HepG2 (cell line): Measurements from ENCODE around the gene GDPD4. TPM values are rescaled to one million over a fixed set of nuclear protein-coding genes. Genes with fewer than 3 reads are reported as not detected.

ENCODE experiments used
- ATAC-seq: fragments of 200-7000 bp; cut with Tn5 transposase; 3 replicates; pipeline ENCODE4 v1.9.1; 2020; ENCODE audit warnings: mild to moderate bottlenecking, moderate library complexity
- BruUV-seq: library from RNA; stranded (reverse); fragments of 400-500 nt; replicated peaks from 2 replicates; lab custom pipeline; 2021; lab: Mats Ljungman, UMichigan
- CTCF ChIA-PET: fragments of 300-600 bp; formaldehyde crosslinking; extraction: SDS; loops from one replicate; lab custom pipeline; 2021; ENCODE audit warnings: low total read pairs, inconsistent platforms, low intra/inter-chr PET ratio; lab: Yijun Ruan, JAX
- POLR2A ChIA-PET: fragments of 350-600 bp; sonication (Branson Sonifier 250); formaldehyde crosslinking; loops from one replicate; lab custom pipeline; 2020; ENCODE audit warnings: antibody characterized with exemption, inconsistent platforms; lab: Yijun Ruan, JAX
- DNase-seq: peaks from one replicate; pipeline ENCODE4 v3.0.0-alpha.2; 2015; ENCODE audit warnings: low spot score
- FAIRE-seq: peaks from 3 replicates; lab custom pipeline; 2011; peaks lifted over from hg19 to GRCh38; lab: Jason Lieb, UNC
- H2AFZ ChIP-seq: one replicate; pipeline ENCODE4 v1.6.1; 2011; ENCODE audit warnings: low read length, inconsistent platforms
- H3K27ac ChIP-seq: fragments of 300-600 bp; 3 replicates; pipeline ENCODE4 v1.8.0; 2011; ENCODE audit warnings: mixed run types, mild to moderate bottlenecking, mixed read lengths, low read length, inconsistent platforms; ENCODE audit not compliant: insufficient read depth; ENCODE audit errors: extremely low read length
- H3K27me3 ChIP-seq, 2 experiments: fragments of 200-600 bp in 1 of 2; 2 replicates in 1 of 2; 3 replicates in 1 of 2; pipeline versions ENCODE4 v1.6.0 to v1.8.0; 2011; ENCODE audit warnings: low read length in 2 of 2, mild to moderate bottlenecking in 2 of 2, moderate library complexity in 2 of 2, inconsistent platforms in 1 of 2; ENCODE audit not compliant: insufficient read depth in 2 of 2, control insufficient read depth in 1 of 2
- H3K36me3 ChIP-seq, 2 experiments: fragments of 200-600 bp in 1 of 2; replicated peaks in 1 of 2; 2 replicates in 1 of 2; 3 replicates in 1 of 2; pipeline versions ENCODE4 v1.5.1 to v1.8.0; 2011; ENCODE audit warnings: low read length in 2 of 2, inconsistent platforms in 1 of 2; ENCODE audit not compliant: insufficient read depth in 2 of 2, control insufficient read depth in 1 of 2
- H3K4me1 ChIP-seq: 2 replicates; pipeline ENCODE4 v1.5.1; 2012; ENCODE audit warnings: low read length, inconsistent platforms; ENCODE audit not compliant: insufficient read depth
- H3K4me2 ChIP-seq: 2 replicates; pipeline ENCODE4 v1.6.0; 2011; ENCODE audit warnings: low read depth, low read length, inconsistent platforms
- H3K4me3 ChIP-seq, 3 experiments: fragments of 200-600 bp in 1 of 3; sonication (generic), shearing (Covaris generic) in 1 of 3; replicated peaks in 1 of 3; 2 replicates each; pipeline ENCODE4 v1.5.1; 2011 to 2016; ENCODE audit warnings: low read length in 3 of 3, inconsistent platforms in 2 of 3, low read depth in 2 of 3, mild to moderate bottlenecking in 2 of 3, control low read depth in 1 of 3, mixed read lengths in 1 of 3; ENCODE audit not compliant: insufficient read depth in 1 of 3
- H3K79me2 ChIP-seq: one replicate; pipeline ENCODE4 v1.6.1; 2011; ENCODE audit warnings: low read length, inconsistent platforms; ENCODE audit not compliant: insufficient read depth
- H3K9ac ChIP-seq: 2 replicates; pipeline ENCODE4 v1.6.0; 2011; ENCODE audit warnings: mild to moderate bottlenecking, low read depth, low read length, inconsistent platforms; ENCODE audit not compliant: insufficient read depth
- H3K9me3 ChIP-seq: 2 replicates; pipeline ENCODE4 v1.5.1; 2012; ENCODE audit warnings: mild to moderate bottlenecking, low read length
- H4K20me1 ChIP-seq: 2 replicates; pipeline ENCODE4 v1.6.0; 2011; ENCODE audit warnings: inconsistent platforms, mild to moderate bottlenecking, low read length, moderate library complexity; ENCODE audit not compliant: insufficient read depth
- BHLHE40 ChIP-seq: IDR thresholded peaks from 2 replicates; pipeline ENCODE4 v1.6.1; 2011; ENCODE audit warnings: low read length, improper control_type of control experiment
- KAT2B ChIP-seq: fragments of 150-350 bp; IDR thresholded peaks from 2 replicates; pipeline ENCODE4 v1.6.1; 2014; ENCODE audit warnings: low read depth, low read length, borderline replicate concordance
- MEIS1 ChIP-seq: sonication (generic); formaldehyde crosslinking; IDR thresholded peaks from 2 replicates; pipeline ENCODE4 v1.9.0; 2021; ENCODE audit warnings: mild to moderate bottlenecking, missing genetic modification reagents, moderate library complexity, borderline replicate concordance
- NCOA2 ChIP-seq: sonication (generic); formaldehyde crosslinking; IDR thresholded peaks from 2 replicates; pipeline ENCODE4 v1.8.0; 2022; ENCODE audit warnings: inconsistent platforms
- NCOA5 ChIP-seq: sonication (generic); formaldehyde crosslinking; IDR thresholded peaks from 2 replicates; pipeline ENCODE4 v1.4.0; 2020; ENCODE audit warnings: missing genetic modification reagents
- NPAS2 ChIP-seq: sonication (generic); formaldehyde crosslinking; IDR thresholded peaks from 2 replicates; pipeline ENCODE4 v1.8.0; 2022; ENCODE audit warnings: mild to moderate bottlenecking, missing genetic modification reagents, borderline replicate concordance
- SRSF1 ChIP-seq: fragments of 200-400 bp; formaldehyde crosslinking; optimal IDR thresholded peaks from 2 replicates; pipeline ENCODE3; 2017; ENCODE audit warnings: mild to moderate bottlenecking, low read depth, low read length, moderate library complexity
- SRSF9 ChIP-seq: fragments of 200-400 bp; formaldehyde crosslinking; IDR thresholded peaks from 2 replicates; pipeline ENCODE4 v1.6.1; 2018; ENCODE audit warnings: borderline replicate concordance, mild to moderate bottlenecking, low read depth, low read length; ENCODE audit not compliant: insufficient read depth, poor library complexity, severe bottlenecking
- ZBED4 ChIP-seq: sonication (generic); formaldehyde crosslinking; IDR thresholded peaks from 2 replicates; pipeline ENCODE4 v1.4.0; 2020; ENCODE audit warnings: missing genetic modification reagents, borderline replicate concordance
- ZNF143 ChIP-seq: sonication (generic); formaldehyde crosslinking; IDR thresholded peaks from 2 replicates; pipeline ENCODE4 v1.4.0; 2020; ENCODE audit warnings: missing genetic modification reagents
- ZNF253 ChIP-seq: sonication (generic); formaldehyde crosslinking; IDR thresholded peaks from 2 replicates; pipeline ENCODE4 v1.8.0; 2022; ENCODE audit warnings: mild to moderate bottlenecking, missing genetic modification reagents, borderline replicate concordance
- ZNF512 ChIP-seq: sonication (generic); formaldehyde crosslinking; IDR thresholded peaks from 2 replicates; pipeline ENCODE4 v1.4.0; 2020; ENCODE audit warnings: mild to moderate bottlenecking, missing genetic modification reagents
- ZNF512B ChIP-seq: sonication (generic); formaldehyde crosslinking; IDR thresholded peaks from 2 replicates; pipeline ENCODE4 v1.5.1; 2020; ENCODE audit warnings: missing genetic modification reagents, mild to moderate bottlenecking, borderline replicate concordance
- ZNF530 ChIP-seq: sonication (generic); formaldehyde crosslinking; IDR thresholded peaks from 2 replicates; pipeline ENCODE4 v1.5.0; 2020; ENCODE audit warnings: low read depth, mild to moderate bottlenecking, missing genetic modification reagents
- ZNF678 ChIP-seq: sonication (generic); formaldehyde crosslinking; IDR thresholded peaks from 2 replicates; pipeline ENCODE4 v1.4.0; 2020; ENCODE audit warnings: mild to moderate bottlenecking, missing genetic modification reagents
- WGBS: methylation state at CpG from one replicate; pipeline ENCODE4 v1.1.6; 2017; ENCODE audit warnings: low lambda C conversion rate; 5-methylcytosine and 5-hydroxymethylcytosine counted together
- in situ Hi-C: cut with HindIII; loops from 2 replicates; pipeline ENCODE4 v1.10.0; 2017; ENCODE audit warnings: low pct_unique_long_range_greater_than_20kb; ENCODE audit not compliant: extremely low pct_ligation_motif_present
- intact Hi-C: fragments of 100-400 bp; cut with micrococcal nuclease; formaldehyde crosslinking; loops from one replicate; pipeline ENCODE4 v1.10.0; 2022; ENCODE audit not compliant: unreplicated experiment
- polyA plus RNA-seq, 8 experiments: library from polyadenylated mRNA; depleted of rRNA in 3 of 8; stranded (reverse) in 7 of 8; unstranded in 1 of 8; fragments of >200 nt; fragmentation: Illumina TruSeq in 4 of 8; extraction: Trizol in 4 of 8; gene quantifications; 2 replicates each; pipeline versions ENCODE4 v1.2.1 to v1.2.3, GENCODE V29; 2011 to 2016; ENCODE audit warnings: low read depth in 4 of 8, missing spikeins in 1 of 8, mixed read lengths in 1 of 8; ENCODE audit not compliant: insufficient read depth in 1 of 8
- total RNA-seq, 5 experiments: library from RNA; depleted of rRNA; stranded (reverse); fragments of >200 nt; fragmentation: Illumina TruSeq; extraction: Trizol; gene quantifications; 2 replicates each; pipeline ENCODE4 v1.2.3, GENCODE V29; 2016; ENCODE audit warnings: low read depth in 1 of 5

Gene GDPD4
- total and polyA plus RNA-seq, 2 of the 13 experiments (the other 11 are each of a cell fraction or from before 2014, with no cell fraction given), result not detected

GRCh38 chr11:77197626-77198320, 103.7 kb downstream of the GDPD4 start:
- H4K20me1 ChIP-seq, result no peaks in the 10 kb centered on the region
- no peaks in the 10 kb centered on the region for H3K4me1 ChIP-seq
- POLR2A ChIA-PET, result no interaction called here
- 96% methylated on average over 11 of the region's 14 CpGs for WGBS
- no peaks in the 10 kb centered on the region for H3K27me3 ChIP-seq
- DNase-seq, result no peak
- H3K4me2 ChIP-seq, result no peak overlapping the region
- CTCF ChIA-PET, result interaction anchor here (1.2 to 1.3 kb wide), 2 partner anchors 71 to 350 kb away, joined by 3 to 7 read pairs; no protein-coding TSS in a partner anchor
- H3K9ac ChIP-seq, result no peak overlapping the region
- no peak overlapping the region for H3K4me3 ChIP-seq
- H3K79me2 ChIP-seq, result no peaks in the 10 kb centered on the region
- H3K27ac ChIP-seq, result no peak overlapping the region
- H2AFZ ChIP-seq, result no peak overlapping the region
- no TSS peak for BruUV-seq
- FAIRE-seq, result no peak
- no peaks in the 10 kb centered on the region for H3K36me3 ChIP-seq
- ATAC-seq, result no peak
- intact Hi-C loops, result loop anchor here (5.0 to 10.0 kb wide), 2 partner anchors 177 to 420 kb away; no protein-coding TSS in a partner anchor
- in situ Hi-C loops, result loop anchor here (5.0 kb wide), 1 partner anchor 350 kb away; no protein-coding TSS in a partner anchor
- H3K9me3 ChIP-seq, result 0 out of 2 replicates have a peak, but pooled peaks cover 1% of the 10 kb centered on the region
- no peak for TF ChIP-seq SRSF9
- no peak for TF ChIP-seq MEIS1 (CRISPR knock-in tag)
- TF ChIP-seq SRSF1, result no peak
- no peak for TF ChIP-seq NCOA5 (CRISPR knock-in tag)
- TF ChIP-seq NPAS2 (CRISPR knock-in tag), result no peak
- TF ChIP-seq BHLHE40, result no peak
- no peak for TF ChIP-seq ZNF253 (CRISPR knock-in tag)
- no peak for TF ChIP-seq ZNF512 (CRISPR knock-in tag)
- TF ChIP-seq ZNF512B, result no peak
- no peak for TF ChIP-seq ZNF530 (CRISPR knock-in tag)
- TF ChIP-seq KAT2B, result no peak
- no peak for TF ChIP-seq ZNF143 (CRISPR knock-in tag)
- no peak for TF ChIP-seq ZBED4 (CRISPR knock-in tag)
- no peak for TF ChIP-seq ZNF678
- TF ChIP-seq NCOA2, result no peak
